Tibial nerve (tissue), 4 donors: ENCODE results near the gene USB1. TPM values are rescaled to one million over a fixed set of nuclear protein-coding genes. Genes with fewer than 3 reads are reported as not detected.

Experiments
- DNase-seq, 2 donors: peaks; one replicate each; pipeline ENCODE4 v3.0.0-alpha.2; 2019; ENCODE audit warnings: low spot score in 2 of 2
- H3K27ac ChIP-seq, 4 donors: fragments of 200-600 bp; sonication (generic) in 3 of 4; one replicate each; pipeline ENCODE4 v1.5.1; 2017 to 2019; ENCODE audit warnings: mild to moderate bottlenecking in 1 of 4
- H3K27me3 ChIP-seq, 2 donors: fragments of 200-600 bp; sonication (generic) in 1 of 2; one replicate each; pipeline versions ENCODE4 v1.5.1 to v1.6.0; 2017 to 2019
- H3K36me3 ChIP-seq, 3 donors: fragments of 200-600 bp; sonication (generic); one replicate each; pipeline ENCODE4 v1.5.1; 2018 to 2019
- H3K4me1 ChIP-seq, 4 donors: fragments of 200-600 bp; sonication (generic) in 3 of 4; one replicate each; pipeline ENCODE4 v1.5.1; 2017 to 2019
- H3K4me3 ChIP-seq, 4 donors: fragments of 200-600 bp; sonication (generic) in 3 of 4; one replicate each; pipeline ENCODE4 v1.5.1; 2017 to 2019; ENCODE audit warnings: mild to moderate bottlenecking in 1 of 4, moderate library complexity in 1 of 4
- H3K9me3 ChIP-seq, 4 donors: fragments of 200-600 bp; sonication (generic) in 3 of 4; one replicate each; pipeline ENCODE4 v1.5.1; 2017 to 2019
- EP300 ChIP-seq, 2 donors: sonication (generic); formaldehyde crosslinking; IDR thresholded peaks; one replicate each; pipeline ENCODE4 v1.6.1; 2017; ENCODE audit warnings: antibody characterized with exemption in 2 of 2, mild to moderate bottlenecking in 1 of 2
- POLR2A ChIP-seq, 2 donors: fragments of 450-650 bp; IDR thresholded peaks; one replicate each; pipeline ENCODE4 v1.6.1; 2017; ENCODE audit warnings: antibody characterized with exemption in 2 of 2, mild to moderate bottlenecking in 2 of 2, moderate library complexity in 2 of 2
- WGBS, 2 donors: methylation state at CpG; one replicate each; pipeline ENCODE4 v1.1.5; 2018; 5-methylcytosine and 5-hydroxymethylcytosine counted together
- total RNA-seq, 4 donors: library from RNA; depleted of rRNA; stranded (reverse); fragments of >200 nt; gene quantifications; one replicate each; pipeline ENCODE4 v1.1.0, GENCODE V29; 2016
- TF ChIP-seq, protein P1 (sequence below), 5 experiments: fragments of 200-600 bp in 3 of 5; fragments of 450-650 bp in 2 of 5; sonication (generic) in 3 of 5; IDR thresholded peaks; one replicate each; pipeline ENCODE4 v1.5.1; 2016 to 2019; ENCODE audit warnings: antibody characterized with exemption in 5 of 5, mild to moderate bottlenecking in 3 of 5, moderate library complexity in 2 of 5

Gene USB1
- total RNA-seq, 4 donors from 2014 or later, result 23.1 to 80.4 (median 31.6) TPM

DNA sequence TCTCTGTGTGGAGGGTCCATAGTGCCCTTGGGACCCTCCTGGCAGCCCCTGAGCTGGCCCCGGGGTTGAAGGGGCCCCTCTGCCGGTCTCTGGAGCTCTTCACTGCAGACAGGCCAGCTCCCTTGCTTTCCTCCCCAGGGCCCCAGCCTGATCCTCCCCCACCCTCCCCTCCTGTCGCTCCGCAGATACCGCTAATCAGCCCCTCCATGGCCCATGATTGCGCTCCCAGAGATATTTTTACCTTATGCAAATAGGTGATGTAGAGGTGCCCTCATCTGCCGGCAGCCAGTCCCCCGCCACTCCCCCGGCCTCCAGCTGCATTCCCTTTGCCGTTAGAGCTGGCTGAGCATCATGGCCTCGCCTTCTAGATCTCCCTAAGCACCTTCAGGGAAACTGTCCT, 33.6 kb downstream of the USB1 start:
- WGBS, 2 donors, result 71 to 75% methylated on average over 11 of the region's 11 CpGs
- peaks cover 0 to 53% (median 22%) of the 10 kb centered on the region in 4 donors for H3K4me1 ChIP-seq

DNA sequence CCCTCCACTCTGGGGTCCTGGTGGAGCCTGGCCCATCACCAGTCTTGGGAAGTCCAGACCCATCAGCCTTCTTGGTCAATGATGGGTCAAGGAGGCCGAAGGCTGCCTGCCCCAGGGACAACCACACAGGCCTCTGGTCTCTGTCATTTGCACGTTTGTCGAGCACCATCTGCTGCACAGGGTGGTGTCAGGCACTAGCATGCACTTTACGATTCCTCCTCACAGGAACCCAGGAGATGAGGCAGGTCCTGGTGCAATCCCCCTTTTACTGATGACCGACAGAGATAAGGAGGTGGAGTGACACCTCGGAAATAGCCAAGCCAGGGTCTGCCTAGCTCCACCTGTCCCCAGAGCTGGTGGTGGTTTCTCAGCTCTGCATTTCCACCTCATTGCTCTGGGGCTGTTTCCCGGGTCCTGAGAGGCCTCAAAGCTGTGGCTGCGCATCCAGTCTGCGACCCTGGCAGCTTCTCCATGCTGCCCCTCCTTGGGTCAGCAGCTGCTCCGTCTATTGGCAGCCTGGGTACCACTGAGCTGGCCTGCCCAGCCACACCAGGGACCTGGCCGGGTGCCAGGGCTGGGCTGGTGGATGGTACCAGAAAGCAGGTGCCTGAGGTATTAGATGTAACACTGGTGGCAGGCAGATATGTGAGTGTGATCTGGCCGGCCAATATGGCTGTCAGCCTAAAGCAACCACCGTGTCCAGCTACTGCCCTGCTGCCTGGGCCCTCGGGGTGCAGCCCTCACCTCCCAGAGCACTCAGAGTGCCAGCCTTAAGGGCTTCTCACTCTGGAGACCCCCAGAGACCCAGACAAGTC, 34.4 kb downstream of the USB1 start:
- no peak overlapping the region for H3K4me3 ChIP-seq
- 63 to 68% methylated on average over 10 to 11 of the region's 14 CpGs for WGBS, 2 donors
- no peak for TF ChIP-seq EP300 (IDR thresholded peaks at IDR 0.05)

More for the DNA sequence above, 33.6 kb downstream of the USB1 start:
- H3K36me3 ChIP-seq, result peaks cover 0 to 25% (median 0%) of the 10 kb centered on the region in 3 donors
- no peak overlapping the region for H3K4me3 ChIP-seq
- H3K27ac ChIP-seq, result no peak overlapping the region
- no peaks in the 10 kb centered on the region for H3K9me3 ChIP-seq
- H3K27me3 ChIP-seq, result no peaks in the 10 kb centered on the region
- no peak for DNase-seq
- TF ChIP-seq, protein P1, sequence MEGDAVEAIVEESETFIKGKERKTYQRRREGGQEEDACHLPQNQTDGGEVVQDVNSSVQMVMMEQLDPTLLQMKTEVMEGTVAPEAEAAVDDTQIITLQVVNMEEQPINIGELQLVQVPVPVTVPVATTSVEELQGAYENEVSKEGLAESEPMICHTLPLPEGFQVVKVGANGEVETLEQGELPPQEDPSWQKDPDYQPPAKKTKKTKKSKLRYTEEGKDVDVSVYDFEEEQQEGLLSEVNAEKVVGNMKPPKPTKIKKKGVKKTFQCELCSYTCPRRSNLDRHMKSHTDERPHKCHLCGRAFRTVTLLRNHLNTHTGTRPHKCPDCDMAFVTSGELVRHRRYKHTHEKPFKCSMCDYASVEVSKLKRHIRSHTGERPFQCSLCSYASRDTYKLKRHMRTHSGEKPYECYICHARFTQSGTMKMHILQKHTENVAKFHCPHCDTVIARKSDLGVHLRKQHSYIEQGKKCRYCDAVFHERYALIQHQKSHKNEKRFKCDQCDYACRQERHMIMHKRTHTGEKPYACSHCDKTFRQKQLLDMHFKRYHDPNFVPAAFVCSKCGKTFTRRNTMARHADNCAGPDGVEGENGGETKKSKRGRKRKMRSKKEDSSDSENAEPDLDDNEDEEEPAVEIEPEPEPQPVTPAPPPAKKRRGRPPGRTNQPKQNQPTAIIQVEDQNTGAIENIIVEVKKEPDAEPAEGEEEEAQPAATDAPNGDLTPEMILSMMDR (IDR thresholded peaks at IDR 0.05), result no peak
- TF ChIP-seq POLR2A (IDR thresholded peaks at IDR 0.05), result no peak
- TF ChIP-seq EP300 (IDR thresholded peaks at IDR 0.05), result no peak

GRCh38 chr16:58036943-58037342, 35.7 kb downstream of the USB1 start:
- peaks cover 0 to 47% (median 0%) of the 10 kb centered on the region in 3 donors for H3K36me3 ChIP-seq
- peaks cover 0 to 34% (median 9%) of the 10 kb centered on the region in 4 donors for H3K4me1 ChIP-seq
- no peaks in the 10 kb centered on the region for H3K27me3 ChIP-seq
- WGBS, 2 donors, result 87 to 89% methylated on average over 6 of the region's 6 CpGs
- H3K9me3 ChIP-seq, result no peaks in the 10 kb centered on the region
- no peak overlapping the region for H3K4me3 ChIP-seq
- H3K27ac ChIP-seq, result no peak overlapping the region
- DNase-seq, result no peak
- no peak for TF ChIP-seq EP300 (IDR thresholded peaks at IDR 0.05)
- TF ChIP-seq, protein P1 (IDR thresholded peaks at IDR 0.05), result no peak
- no peak for TF ChIP-seq POLR2A (IDR thresholded peaks at IDR 0.05)

More for the DNA sequence above, 34.4 kb downstream of the USB1 start:
- H3K9me3 ChIP-seq, result no peaks in the 10 kb centered on the region
- peaks cover 0 to 45% (median 17%) of the 10 kb centered on the region in 4 donors for H3K4me1 ChIP-seq
- H3K27ac ChIP-seq, result no peak overlapping the region
- peaks cover 0 to 33% (median 0%) of the 10 kb centered on the region in 3 donors for H3K36me3 ChIP-seq
- DNase-seq, result no peak
- H3K27me3 ChIP-seq, result no peaks in the 10 kb centered on the region

GRCh38 chr16:58037365-58038057, 36.3 kb downstream of the USB1 start:
- no peaks in the 10 kb centered on the region for H3K27me3 ChIP-seq
- no peak for TF ChIP-seq POLR2A (IDR thresholded peaks at IDR 0.05)
- no peak for TF ChIP-seq EP300 (IDR thresholded peaks at IDR 0.05)
- TF ChIP-seq, protein P1 (IDR thresholded peaks at IDR 0.05), result no peak
- no peak overlapping the region for H3K27ac ChIP-seq
- H3K9me3 ChIP-seq, result no peaks in the 10 kb centered on the region
- peaks cover 0 to 28% (median 6%) of the 10 kb centered on the region in 4 donors for H3K4me1 ChIP-seq
- 88 to 92% methylated on average over 16 of the region's 16 CpGs for WGBS, 2 donors
- peaks cover 0 to 52% (median 0%) of the 10 kb centered on the region in 3 donors for H3K36me3 ChIP-seq
- H3K4me3 ChIP-seq, result no peak overlapping the region
- DNase-seq, result no peak

GRCh38 chr16:58038219-58038641, 37.0 kb downstream of the USB1 start:
- TF ChIP-seq POLR2A (IDR thresholded peaks at IDR 0.05) (no peak), EP300 (IDR thresholded peaks at IDR 0.05) (no peak)
- TF ChIP-seq, protein P1 (IDR thresholded peaks at IDR 0.05), result no peak
- peaks cover 0 to 21% (median 4%) of the 10 kb centered on the region in 4 donors for H3K4me1 ChIP-seq
- H3K27me3 ChIP-seq, result no peaks in the 10 kb centered on the region
- DNase-seq, result no peak
- H3K27ac ChIP-seq, result no peak overlapping the region
- WGBS, 2 donors, result 82 to 84% methylated on average over 20 of the region's 20 CpGs
- no peaks in the 10 kb centered on the region for H3K9me3 ChIP-seq
- H3K4me3 ChIP-seq, result no peak overlapping the region
- H3K36me3 ChIP-seq, result peaks cover 0 to 59% (median 0%) of the 10 kb centered on the region in 3 donors
